GM10266 (cell line): Measurements from ENCODE around the gene B3GAT3.

ENCODE experiments used
- DNase-seq: peaks from one replicate; pipeline ENCODE4 v3.0.0; 2012; ENCODE audit errors: extremely low spot score
- TF ChIP-seq, protein P1 (sequence below): IDR thresholded peaks from 2 replicates; pipeline ENCODE4 v1.5.1; 2012; ENCODE audit warnings: mild to moderate bottlenecking, low read depth; ENCODE audit not compliant: control insufficient read depth, insufficient read depth; ENCODE audit errors: missing control alignments

B3GAT3 gene

DNA sequence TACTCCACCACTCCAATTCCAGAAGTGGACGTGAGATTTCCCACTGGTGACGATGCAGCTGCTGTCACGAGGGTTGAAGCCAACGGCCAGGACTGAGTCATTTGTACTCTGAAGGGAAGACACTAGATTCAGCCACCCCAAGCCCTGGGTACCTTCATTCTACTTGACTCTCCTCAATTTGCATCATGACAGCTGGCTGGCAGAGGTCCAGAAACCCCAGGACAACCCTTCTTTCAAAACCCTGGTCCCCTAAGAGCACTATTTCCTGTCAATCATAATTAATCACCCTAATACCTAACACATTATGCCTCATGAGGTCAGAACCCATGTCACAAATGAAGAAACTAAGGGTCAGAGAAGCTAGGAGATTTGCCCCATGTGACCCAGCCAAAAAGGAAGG lies 14.1 kb downstream of the B3GAT3 start:
- TF ChIP-seq, protein P1, sequence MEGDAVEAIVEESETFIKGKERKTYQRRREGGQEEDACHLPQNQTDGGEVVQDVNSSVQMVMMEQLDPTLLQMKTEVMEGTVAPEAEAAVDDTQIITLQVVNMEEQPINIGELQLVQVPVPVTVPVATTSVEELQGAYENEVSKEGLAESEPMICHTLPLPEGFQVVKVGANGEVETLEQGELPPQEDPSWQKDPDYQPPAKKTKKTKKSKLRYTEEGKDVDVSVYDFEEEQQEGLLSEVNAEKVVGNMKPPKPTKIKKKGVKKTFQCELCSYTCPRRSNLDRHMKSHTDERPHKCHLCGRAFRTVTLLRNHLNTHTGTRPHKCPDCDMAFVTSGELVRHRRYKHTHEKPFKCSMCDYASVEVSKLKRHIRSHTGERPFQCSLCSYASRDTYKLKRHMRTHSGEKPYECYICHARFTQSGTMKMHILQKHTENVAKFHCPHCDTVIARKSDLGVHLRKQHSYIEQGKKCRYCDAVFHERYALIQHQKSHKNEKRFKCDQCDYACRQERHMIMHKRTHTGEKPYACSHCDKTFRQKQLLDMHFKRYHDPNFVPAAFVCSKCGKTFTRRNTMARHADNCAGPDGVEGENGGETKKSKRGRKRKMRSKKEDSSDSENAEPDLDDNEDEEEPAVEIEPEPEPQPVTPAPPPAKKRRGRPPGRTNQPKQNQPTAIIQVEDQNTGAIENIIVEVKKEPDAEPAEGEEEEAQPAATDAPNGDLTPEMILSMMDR: no peak
- no peak for DNase-seq

DNA sequence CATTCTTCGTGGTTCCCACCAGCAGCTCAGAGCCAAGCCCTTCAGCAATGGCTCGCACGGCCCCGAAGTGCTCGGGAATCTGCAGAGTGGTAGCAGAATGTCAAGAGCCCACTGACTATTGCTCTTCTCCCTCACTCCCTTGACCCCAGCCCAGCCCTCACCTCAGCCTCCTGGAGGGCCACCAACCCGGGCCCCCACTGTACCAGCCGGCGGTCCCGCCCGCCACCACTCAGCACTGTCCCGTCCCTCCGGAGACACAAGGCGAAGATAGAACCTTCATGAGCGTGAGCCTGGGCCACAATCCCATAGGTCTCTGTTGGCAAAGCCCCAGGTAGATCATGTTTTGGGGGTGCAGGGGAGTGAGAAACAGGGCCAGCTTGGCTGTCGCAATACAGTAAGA lies 15.9 kb downstream of the B3GAT3 start:
- DNase-seq: no peak
- TF ChIP-seq, protein P1: no peak

DNA sequence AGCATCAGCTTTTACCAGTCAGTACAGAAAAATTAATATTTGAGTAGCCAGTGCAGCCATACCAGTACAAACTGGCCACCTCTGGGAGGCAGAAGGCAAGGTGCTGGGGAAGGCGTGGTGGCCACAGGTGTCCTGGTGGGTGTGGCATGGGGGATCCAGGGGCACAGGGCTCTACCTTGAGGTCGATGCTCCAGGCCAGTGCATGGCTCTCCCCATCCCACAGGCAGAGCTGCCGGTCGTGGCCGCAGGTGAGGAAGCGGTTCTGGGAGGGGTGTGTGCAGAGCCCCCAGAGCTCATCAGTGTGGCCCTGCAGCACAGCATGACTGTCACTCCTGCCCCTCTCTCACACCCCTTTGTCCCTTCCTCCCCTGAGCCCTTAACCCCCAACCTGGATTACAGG lies 16.3 kb downstream of the B3GAT3 start:
- DNase-seq: no peak
- TF ChIP-seq, protein P1: no peak

DNA sequence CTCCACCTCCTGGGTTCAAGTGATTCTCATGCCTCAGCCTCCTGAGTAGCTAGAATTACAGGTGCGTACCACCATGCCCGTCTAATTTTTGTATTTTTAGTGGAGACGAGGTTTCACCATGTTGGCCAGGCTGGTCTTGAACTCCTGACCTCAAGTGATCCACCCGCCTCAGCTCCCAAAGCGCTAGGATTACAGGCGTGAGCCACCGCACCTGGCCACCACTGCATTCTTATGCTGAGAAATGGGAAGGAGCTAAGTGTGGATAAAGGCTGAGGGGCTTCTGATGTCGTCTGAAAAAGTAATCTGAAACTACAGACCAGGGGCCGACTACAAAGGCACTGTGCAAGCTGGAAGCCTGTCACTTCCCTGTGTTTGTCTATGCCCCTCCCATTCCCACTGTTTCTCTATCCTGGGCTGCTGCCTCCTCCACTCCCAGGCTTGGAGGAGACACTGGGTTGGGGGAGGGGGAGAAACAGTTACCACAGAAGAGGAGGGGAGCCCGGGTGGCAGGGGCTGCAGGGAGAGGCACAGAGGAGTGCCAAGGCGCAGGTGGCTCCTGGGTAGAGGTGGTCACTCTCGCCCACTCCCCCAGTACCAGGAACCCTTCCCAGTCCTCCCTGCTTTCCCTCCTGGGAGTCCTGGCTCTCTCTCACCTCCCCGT lies 17.2 kb downstream of the B3GAT3 start:
- DNase-seq: no peak
- TF ChIP-seq, protein P1: no peak

DNA sequence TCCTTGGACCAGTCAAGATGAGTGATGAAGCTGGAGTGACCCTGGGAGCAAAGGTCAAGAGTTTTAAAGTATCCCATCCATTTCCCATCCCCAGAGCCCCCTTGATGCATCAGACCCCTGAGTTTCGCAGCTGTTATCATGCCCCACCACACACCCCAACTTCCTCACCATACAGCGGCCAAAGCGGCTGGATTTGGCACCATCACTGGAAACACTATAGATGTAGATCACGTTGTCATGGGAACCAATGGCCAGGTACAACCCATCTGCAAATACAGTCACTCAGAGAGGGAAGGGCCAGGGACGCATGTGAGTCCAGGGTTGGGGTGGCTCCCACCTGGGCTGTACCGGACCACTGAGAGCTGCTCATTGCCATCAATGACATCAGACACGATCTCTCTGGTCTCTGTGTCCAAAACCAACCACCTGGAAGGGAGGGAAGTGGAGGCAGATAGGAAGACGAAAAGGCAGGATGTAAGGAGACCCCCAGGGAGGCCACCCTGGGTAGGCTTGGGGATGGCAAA lies 17.9 kb downstream of the B3GAT3 start:
- TF ChIP-seq, protein P1: no peak
- no peak for DNase-seq

DNA sequence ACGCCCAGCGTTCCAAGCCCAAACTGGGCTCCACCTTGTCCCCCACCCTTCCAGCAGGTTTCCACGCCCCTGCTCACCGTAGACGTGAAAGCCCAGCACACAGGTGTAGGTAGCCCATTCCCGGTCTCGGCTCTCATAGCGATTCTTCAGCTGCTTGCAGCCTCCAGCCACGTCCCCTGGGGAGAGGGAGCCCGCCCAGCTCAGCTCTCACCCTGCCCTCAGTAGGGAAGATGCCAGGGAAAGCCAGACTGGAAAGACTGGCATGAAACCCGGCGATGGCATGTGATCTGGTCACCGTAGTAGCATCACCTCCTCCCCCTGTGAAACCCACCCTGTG lies 18.7 kb downstream of the B3GAT3 start:
- DNase-seq: no peak
- TF ChIP-seq, protein P1: no peak

DNA sequence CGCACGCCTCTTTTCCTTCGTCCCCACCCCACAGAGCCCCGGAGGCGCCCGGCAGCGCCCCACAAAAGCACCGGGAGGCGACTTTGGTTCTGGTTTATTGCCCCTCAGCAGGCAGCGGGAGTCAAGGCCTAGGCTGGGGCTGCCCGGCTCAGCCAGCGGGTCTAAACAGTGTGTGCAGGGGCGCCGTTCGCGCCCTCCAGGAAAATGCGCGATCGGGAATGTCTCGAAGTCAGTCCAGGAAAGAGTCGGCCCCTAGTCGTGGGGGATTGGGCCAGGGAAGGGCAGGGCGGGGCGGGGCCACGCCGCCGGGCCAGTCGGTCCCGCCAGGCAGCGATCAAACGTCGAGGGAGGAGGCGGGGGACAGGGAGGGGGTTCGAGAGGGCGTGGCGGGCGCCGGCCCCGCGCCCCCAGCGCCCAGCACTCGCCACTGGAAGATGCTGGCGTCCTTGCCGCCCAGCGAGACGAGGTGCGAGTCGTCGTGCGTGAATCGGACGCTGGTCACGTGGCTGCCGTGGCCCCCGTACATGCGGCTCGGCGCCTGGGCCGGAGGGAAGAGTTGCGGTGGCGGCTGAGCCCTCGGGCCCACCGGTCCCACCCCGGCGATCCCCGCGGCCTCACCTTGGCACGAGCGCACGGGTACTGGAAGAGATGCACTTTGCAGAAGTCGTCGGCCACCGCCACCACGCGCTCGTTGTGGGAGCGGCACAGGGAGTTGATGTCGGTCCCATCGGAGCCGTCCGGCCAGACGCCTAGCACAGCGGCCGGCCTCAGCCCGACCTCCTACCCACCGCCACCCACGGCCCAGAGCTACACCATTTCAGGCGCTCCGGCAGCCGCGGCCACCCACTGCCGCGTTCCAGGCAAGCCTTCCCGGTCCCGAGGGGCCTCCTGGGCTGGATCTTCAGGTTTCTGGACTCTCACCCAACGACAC lies 19.4 kb downstream of the B3GAT3 start:
- DNase-seq: no peak
- TF ChIP-seq, protein P1: no peak
